ENCODE results near the gene KIF23.

DNA sequence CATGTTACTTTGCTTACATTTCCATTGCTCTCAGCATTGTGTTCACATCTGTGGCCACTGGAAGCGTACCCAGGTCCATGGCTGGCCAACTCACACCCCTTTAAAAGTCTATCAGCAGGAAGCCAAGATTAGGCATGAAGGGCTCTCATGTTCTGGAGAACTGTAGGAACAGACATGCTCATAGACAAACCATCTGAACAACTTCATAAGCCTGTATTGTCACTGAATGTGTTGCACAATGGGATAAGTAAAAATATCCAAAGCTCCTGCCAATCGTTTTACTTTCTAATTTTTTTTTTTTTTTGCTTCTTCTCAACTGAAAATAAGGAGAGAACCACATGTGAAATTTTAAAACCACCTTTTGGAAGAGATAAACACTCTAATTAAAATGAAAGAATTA, 44.9 kb downstream of the KIF23 start:
- TF ChIP-seq, protein P1, sequence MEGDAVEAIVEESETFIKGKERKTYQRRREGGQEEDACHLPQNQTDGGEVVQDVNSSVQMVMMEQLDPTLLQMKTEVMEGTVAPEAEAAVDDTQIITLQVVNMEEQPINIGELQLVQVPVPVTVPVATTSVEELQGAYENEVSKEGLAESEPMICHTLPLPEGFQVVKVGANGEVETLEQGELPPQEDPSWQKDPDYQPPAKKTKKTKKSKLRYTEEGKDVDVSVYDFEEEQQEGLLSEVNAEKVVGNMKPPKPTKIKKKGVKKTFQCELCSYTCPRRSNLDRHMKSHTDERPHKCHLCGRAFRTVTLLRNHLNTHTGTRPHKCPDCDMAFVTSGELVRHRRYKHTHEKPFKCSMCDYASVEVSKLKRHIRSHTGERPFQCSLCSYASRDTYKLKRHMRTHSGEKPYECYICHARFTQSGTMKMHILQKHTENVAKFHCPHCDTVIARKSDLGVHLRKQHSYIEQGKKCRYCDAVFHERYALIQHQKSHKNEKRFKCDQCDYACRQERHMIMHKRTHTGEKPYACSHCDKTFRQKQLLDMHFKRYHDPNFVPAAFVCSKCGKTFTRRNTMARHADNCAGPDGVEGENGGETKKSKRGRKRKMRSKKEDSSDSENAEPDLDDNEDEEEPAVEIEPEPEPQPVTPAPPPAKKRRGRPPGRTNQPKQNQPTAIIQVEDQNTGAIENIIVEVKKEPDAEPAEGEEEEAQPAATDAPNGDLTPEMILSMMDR (IDR thresholded peaks at IDR 0.05 in 4 of 5, conservative IDR thresholded peaks at IDR 0.05 in 1 of 5), result no peak
- TF ChIP-seq POLR2A (IDR thresholded peaks at IDR 0.05), result no peak

Measured in gastrocnemius medialis (tissue), 4 donors.